ENCODE measurements around the gene FAF1. TPM values are rescaled to one million over a fixed set of nuclear protein-coding genes. Genes with fewer than 3 reads are reported as not detected.
"Not testable (repeated sequence)": the region's sequence is repeated elsewhere in the genome, so short reads cannot be mapped to it uniquely, and the experiment has no call there.

The FAF1 gene
- total RNA-seq, 1 donor from 2014 or later, result 10.4 TPM

GRCh38 chr1:50779801-50780200 is 180.3 kb downstream of the FAF1 start:
- no peak for DNase-seq (ENCODE audit: low spot score)

GRCh38 chr1:50775740-50776139 is 184.3 kb downstream of the FAF1 start:
- DNase-seq (ENCODE audit: low spot score), result no peak

GRCh38 chr1:50774759-50775351 is 185.2 kb downstream of the FAF1 start:
- DNase-seq (ENCODE audit: low spot score), result peak; percentile 53

- DNase-seq (ENCODE audit: low spot score), result no peak
Observed at GRCh38 chr1:50766688-50767087, 193.4 kb downstream of the FAF1 start.

GRCh38 chr1:50756543-50756942 is 203.5 kb downstream of the FAF1 start:
- not testable (repeated sequence) for DNase-seq (ENCODE audit: low spot score)

GRCh38 chr1:50754764-50755163 is 205.3 kb downstream of the FAF1 start:
- DNase-seq (ENCODE audit: low spot score), result not testable (repeated sequence)

GRCh38 chr1:50750021-50750619 is 209.9 kb downstream of the FAF1 start:
- DNase-seq (ENCODE audit: low spot score), result no peak

- no peak for DNase-seq (ENCODE audit: low spot score)
Observed at GRCh38 chr1:50747394-50747793, 212.7 kb downstream of the FAF1 start.

GRCh38 chr1:50742523-50742922 is 217.5 kb downstream of the FAF1 start:
- no peak for DNase-seq (ENCODE audit: low spot score)

- DNase-seq (ENCODE audit: low spot score), result no peak
Observed at GRCh38 chr1:50739125-50739524, 220.9 kb downstream of the FAF1 start.

- peak; percentile 10 for DNase-seq (ENCODE audit: low spot score)
Observed at GRCh38 chr1:50735443-50735842, 224.6 kb downstream of the FAF1 start.

- not testable (repeated sequence) for DNase-seq (ENCODE audit: low spot score)
Observed at GRCh38 chr1:50727578-50727977, 232.5 kb downstream of the FAF1 start.

GRCh38 chr1:50724626-50725286 is 235.3 kb downstream of the FAF1 start:
- DNase-seq (ENCODE audit: low spot score), result no peak

GRCh38 chr1:50720457-50721053 is 239.5 kb downstream of the FAF1 start:
- no peak for DNase-seq (ENCODE audit: low spot score)

- no peak for DNase-seq (ENCODE audit: low spot score)
Observed at GRCh38 chr1:50719126-50719525, 240.9 kb downstream of the FAF1 start.

- no peak for DNase-seq (ENCODE audit: low spot score)
Observed at GRCh38 chr1:50717327-50717726, 242.7 kb downstream of the FAF1 start.

- not testable (repeated sequence) for DNase-seq (ENCODE audit: low spot score)
Observed at GRCh38 chr1:50716455-50716854, 243.6 kb downstream of the FAF1 start.

- DNase-seq (ENCODE audit: low spot score), result peak; percentile 44
Observed at GRCh38 chr1:50710099-50710498, 250.0 kb downstream of the FAF1 start.

- DNase-seq (ENCODE audit: low spot score), result no peak
Observed at GRCh38 chr1:50707824-50708223, 252.2 kb downstream of the FAF1 start.

- peak; percentile 58 for DNase-seq (ENCODE audit: low spot score)
Observed at GRCh38 chr1:50705699-50706098, 254.4 kb downstream of the FAF1 start.

- DNase-seq (ENCODE audit: low spot score), result peak; percentile 9
Observed at GRCh38 chr1:50705041-50705440, 255.0 kb downstream of the FAF1 start.

- peak; percentile 42 for DNase-seq (ENCODE audit: low spot score)
Observed at GRCh38 chr1:50704126-50704525, 255.9 kb downstream of the FAF1 start.

GRCh38 chr1:50703240-50703639 is 256.8 kb downstream of the FAF1 start:
- DNase-seq (ENCODE audit: low spot score), result no peak

All from umbilical cord (tissue), 2 donors.